Measurements from ENCODE around the gene FAM222A.

Gene FAM222A

GRCh38 chr12:109808876-109809646, 95.4 kb downstream of the FAM222A start:
- no peak for DNase-seq

GRCh38 chr12:109810954-109811623, 97.5 kb downstream of the FAM222A start:
- no peak for DNase-seq

GRCh38 chr12:109811624-109811995, 98.0 kb downstream of the FAM222A start:
- no peak for DNase-seq

DNA sequence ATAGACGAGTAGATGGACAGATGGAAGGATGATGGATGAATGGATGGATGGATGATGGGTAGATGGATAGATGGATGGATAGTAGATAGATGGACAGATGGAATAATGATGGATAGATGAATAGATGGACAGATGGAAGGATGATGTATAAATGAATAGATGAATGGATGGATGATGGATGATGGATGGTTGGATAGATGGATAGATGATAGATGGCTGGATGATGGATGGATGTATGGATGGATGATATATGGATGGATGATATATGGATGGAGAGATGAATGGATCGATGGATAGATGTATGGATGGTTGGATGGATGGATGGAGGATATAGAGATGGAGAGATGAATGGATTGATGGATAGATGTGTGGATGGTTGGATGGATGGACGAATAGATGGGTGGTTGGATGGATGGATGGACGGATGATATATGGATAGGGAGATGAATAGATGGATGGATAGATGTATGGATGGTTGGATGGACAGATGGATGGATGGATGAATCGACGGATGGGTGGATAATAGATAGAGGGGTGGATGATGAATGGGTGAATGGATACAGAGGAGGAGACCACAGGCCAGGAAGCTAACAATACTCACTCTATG, 100.3 kb downstream of the FAM222A start:
- no peak for DNase-seq

- DNase-seq, result no peak
Observed at GRCh38 chr12:109814600-109815150, 101.0 kb downstream of the FAM222A start.

DNA sequence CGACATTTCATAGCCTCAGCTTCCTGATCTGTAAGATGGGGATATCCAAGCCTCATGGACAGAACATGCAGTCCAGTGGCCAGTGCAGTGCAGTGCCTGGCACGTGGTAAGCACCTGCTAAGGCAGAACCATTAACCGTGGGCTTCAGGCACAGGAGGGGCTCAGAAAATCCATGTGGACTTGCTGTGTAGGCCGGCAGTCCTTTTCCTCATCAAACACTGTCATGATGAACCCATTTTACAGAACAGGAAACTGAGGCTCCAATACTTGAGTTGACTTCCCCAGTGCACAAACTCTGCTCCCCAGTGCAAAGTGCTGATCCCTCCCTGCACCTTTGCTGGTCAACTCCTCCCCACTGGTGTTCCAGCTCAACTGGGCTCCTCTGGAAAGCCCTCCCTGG, 101.6 kb downstream of the FAM222A start:
- DNase-seq, result no peak

DNA sequence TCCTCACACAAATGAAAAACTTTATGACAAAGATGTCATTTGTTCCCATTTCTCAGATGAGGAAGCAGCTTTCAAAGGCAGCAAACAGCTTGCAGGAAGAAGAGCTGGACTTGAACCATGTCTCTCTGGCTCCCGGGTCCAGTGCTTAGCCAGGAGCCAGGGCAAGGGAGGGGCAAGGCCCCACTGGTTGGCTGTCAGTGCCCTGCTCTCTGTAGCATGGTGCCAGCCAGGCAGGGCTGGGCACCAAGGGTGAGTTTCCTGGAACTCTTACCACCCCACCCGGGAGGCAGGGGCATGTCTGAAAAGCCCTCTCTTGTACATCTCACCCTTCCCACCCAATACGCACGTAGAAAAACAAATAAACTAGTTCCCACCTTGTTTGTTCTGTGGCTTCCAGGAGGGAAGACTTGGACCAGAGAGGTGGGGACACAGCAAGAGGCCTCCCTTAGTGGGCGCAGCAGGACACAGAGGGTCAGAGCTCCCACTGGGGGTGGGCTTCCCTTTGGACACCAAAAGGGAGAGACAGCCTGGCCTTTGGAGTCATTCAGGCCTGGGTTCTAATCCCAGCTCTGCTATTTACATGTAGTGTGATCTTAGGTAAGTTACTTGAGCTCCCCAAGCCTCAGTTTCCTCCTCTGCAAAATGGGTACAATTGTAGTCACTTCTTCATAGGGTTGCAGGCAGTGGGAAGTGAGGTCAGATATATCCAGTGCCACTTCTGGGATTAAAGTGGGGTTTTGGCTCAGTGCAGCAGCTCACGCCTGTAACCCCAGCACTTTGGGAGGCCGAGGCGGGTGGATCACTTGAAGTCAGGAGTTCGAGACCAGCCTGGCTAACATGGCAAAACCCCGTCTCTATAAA, 102.4 kb downstream of the FAM222A start:
- DNase-seq, result no peak

- DNase-seq, result no peak
Observed at GRCh38 chr12:109816870-109817269, 103.2 kb downstream of the FAM222A start.

- no peak for DNase-seq
Observed at GRCh38 chr12:109817627-109818231, 104.1 kb downstream of the FAM222A start.

- DNase-seq, result no peak
Observed at GRCh38 chr12:109818253-109818652, 104.6 kb downstream of the FAM222A start.

DNA sequence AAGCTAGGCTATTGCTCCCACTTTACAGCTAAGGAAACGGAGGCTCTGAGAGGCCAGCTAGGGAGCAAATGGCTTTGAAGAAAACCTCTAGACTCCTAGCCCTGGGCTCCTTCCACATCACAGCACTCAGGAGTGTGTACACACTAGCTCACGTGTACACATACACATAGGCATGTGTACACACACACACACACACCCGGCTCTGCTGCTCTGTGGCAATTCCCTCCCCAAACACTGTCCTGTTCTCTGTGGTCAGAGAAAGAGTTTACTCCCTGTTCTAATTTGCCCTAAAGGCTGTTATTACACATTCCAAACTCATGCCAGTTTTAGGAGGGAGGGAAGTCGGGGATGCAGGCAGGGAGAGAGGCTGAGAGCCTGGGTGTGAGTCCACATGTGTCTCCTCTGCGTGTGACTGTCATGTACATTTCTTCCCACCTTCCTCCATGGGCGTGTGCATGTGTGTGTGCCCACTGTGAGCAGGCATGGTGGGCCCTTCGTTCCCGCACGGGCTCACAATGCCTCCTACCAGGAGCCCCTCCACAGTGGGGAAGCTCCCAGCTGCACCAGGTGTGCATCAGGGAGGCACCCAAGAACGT, 105.4 kb downstream of the FAM222A start:
- no peak for DNase-seq

All from 8988T (cell line).